Stomach (tissue), 9 donors: ENCODE data around the gene SORCS2. TPM values are rescaled to one million over a fixed set of nuclear protein-coding genes. Genes with fewer than 3 reads are reported as not detected.

Experiments
- DNase-seq, 2 donors: peaks; one replicate each; pipeline versions ENCODE4 v3.0.0 to v3.0.0-alpha.2; 2013 to 2019
- H3K27ac ChIP-seq, 5 donors: fragments of 200-600 bp in 4 of 5; sonication (generic) in 4 of 5; one replicate each; pipeline ENCODE4 v1.5.1; 2013 to 2019; ENCODE audit warnings: mild to moderate bottlenecking in 1 of 5, moderate library complexity in 1 of 5
- H3K27me3 ChIP-seq, 3 donors: fragments of 200-600 bp; sonication (generic); one replicate each; pipeline ENCODE4 v1.5.1; 2017 to 2019; ENCODE audit warnings: mixed run types in 1 of 3
- H3K36me3 ChIP-seq, 4 donors: fragments of 200-600 bp; sonication (generic); 1 replicate in 3 of 4; 2 replicates in 1 of 4; pipeline ENCODE4 v1.5.1; 2016 to 2019
- H3K4me1 ChIP-seq, 4 donors: fragments of 200-600 bp; sonication (generic); one replicate each; pipeline ENCODE4 v1.5.1; 2016 to 2019
- H3K4me3 ChIP-seq, 4 donors: fragments of 200-600 bp; sonication (generic) in 3 of 4; one replicate each; pipeline ENCODE4 v1.5.1; 2016 to 2019; ENCODE audit warnings: mild to moderate bottlenecking in 1 of 4
- H3K9me3 ChIP-seq, 4 donors: fragments of 200-600 bp; sonication (generic); one replicate each; pipeline ENCODE4 v1.5.1; 2016 to 2019
- CTCF ChIP-seq, 7 experiments: fragments of 450-650 bp in 4 of 7; fragments of 200-600 bp in 3 of 7; sonication (generic) in 3 of 7; IDR thresholded peaks; one replicate each; pipeline ENCODE4 v1.5.1; 2016 to 2019; ENCODE audit warnings: antibody characterized with exemption in 7 of 7, control low read depth in 2 of 7, mild to moderate bottlenecking in 1 of 7
- EP300 ChIP-seq: sonication (generic); formaldehyde crosslinking; IDR thresholded peaks from one replicate; pipeline ENCODE4 v1.6.1; 2017; ENCODE audit warnings: antibody characterized with exemption
- POLR2A ChIP-seq, 4 donors: fragments of 450-650 bp; IDR thresholded peaks; one replicate each; pipeline ENCODE4 v1.6.1; 2016; ENCODE audit warnings: antibody characterized with exemption in 4 of 4, control low read depth in 2 of 4, mild to moderate bottlenecking in 1 of 4, moderate library complexity in 1 of 4
- POLR2AphosphoS5 ChIP-seq, 3 donors: sonication (generic); formaldehyde crosslinking; IDR thresholded peaks; one replicate each; pipeline ENCODE4 v1.6.1; 2016; ENCODE audit warnings: antibody characterized with exemption in 3 of 3
- WGBS, 5 donors: extraction: QIAGEN DNeasy Blood & Tissue Kit in 3 of 5; methylation state at CpG; one replicate each; pipeline versions ENCODE4 v1.1.5 to v1.1.7; 2013 to 2018; 5-methylcytosine and 5-hydroxymethylcytosine counted together
- intact Hi-C: fragments of 100-400 bp; cut with DNase I; formaldehyde crosslinking; loops from one replicate; pipeline ENCODE4 v1.15.1; 2023; ENCODE audit warnings: low total_unique reads
- polyA plus RNA-seq, 3 donors: library from polyadenylated mRNA; stranded (reverse); fragments of 200-250 nt; gene quantifications; one replicate each; pipeline ENCODE4 v1.2.3, GENCODE V29; 2013
- total RNA-seq, 5 donors: library from RNA; depleted of rRNA; stranded (reverse); fragments of >200 nt; gene quantifications; one replicate each; pipeline versions ENCODE4 v1.1.0 to v1.2.3, GENCODE V29; 2014 to 2016
- donor health status: healthy with polysubstance abuse.
- donor health status: Bipolar disorder and iron deficiency.
- donor health status: healthy.

Gene SORCS2
- total and polyA plus RNA-seq, 8 donors: under 0.01 to 13.0 (median 0.50) TPM; not detected in 1

GRCh38 chr4:7168106-7168505 is 24.2 kb upstream of the SORCS2 start:
- no peaks in the 10 kb centered on the region for H3K36me3 ChIP-seq
- H3K9me3 ChIP-seq: no peaks in the 10 kb centered on the region
- H3K4me3 ChIP-seq: no peak overlapping the region
- no peak overlapping the region for H3K27ac ChIP-seq
- H3K27me3 ChIP-seq: no peaks in the 10 kb centered on the region
- intact Hi-C loops: no loop called here
- DNase-seq: no peak
- WGBS, 5 donors: 87 to 91% (median 88%) methylated on average over 7 to 8 of the region's 8 CpGs
- H3K4me1 ChIP-seq: no peaks in the 10 kb centered on the region
- TF ChIP-seq EP300 (no peak), POLR2A (IDR thresholded peaks at IDR 0.05) (no peak)

DNA sequence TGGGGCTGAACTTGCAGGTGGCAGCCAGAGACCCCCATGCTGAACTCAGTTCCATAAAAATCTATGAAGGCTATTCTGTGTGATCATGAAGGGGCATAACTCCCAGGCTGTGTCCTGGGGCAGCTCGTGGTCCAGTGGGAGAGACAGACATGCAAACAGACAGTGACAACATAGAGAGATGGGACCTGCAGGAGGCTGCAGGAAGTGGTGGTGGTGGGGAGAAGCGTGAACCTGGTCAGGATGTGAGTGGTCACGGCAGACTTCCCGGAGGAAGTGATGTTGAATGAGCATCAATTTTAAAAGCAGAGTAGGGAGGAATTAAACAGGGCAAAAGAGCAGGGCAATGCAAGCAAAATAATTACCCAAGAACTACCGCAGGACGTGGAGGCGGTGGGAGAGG is 23.2 kb upstream of the SORCS2 start:
- H3K36me3 ChIP-seq: no peaks in the 10 kb centered on the region
- H3K4me3 ChIP-seq: no peak overlapping the region
- no peak for DNase-seq
- H3K27ac ChIP-seq: no peak overlapping the region
- no peaks in the 10 kb centered on the region for H3K4me1 ChIP-seq
- TF ChIP-seq POLR2AphosphoS5 (IDR thresholded peaks at IDR 0.05): no peak
- no peak for TF ChIP-seq CTCF (IDR thresholded peaks at IDR 0.05)
- TF ChIP-seq EP300: no peak
- TF ChIP-seq POLR2A (IDR thresholded peaks at IDR 0.05): no peak
- no peaks in the 10 kb centered on the region for H3K9me3 ChIP-seq
- intact Hi-C loops: no loop called here
- H3K27me3 ChIP-seq: no peaks in the 10 kb centered on the region
- WGBS, 5 donors: 76 to 85% (median 84%) methylated on average over 7 of the region's 7 CpGs

GRCh38 chr4:7170012-7170411 is 22.3 kb upstream of the SORCS2 start:
- H3K36me3 ChIP-seq: no peaks in the 10 kb centered on the region
- 76 to 89% (median 80%) methylated on average over 3 of the region's 3 CpGs for WGBS, 5 donors
- no peak overlapping the region for H3K4me3 ChIP-seq
- no peak for DNase-seq
- no peak overlapping the region for H3K27ac ChIP-seq
- no peaks in the 10 kb centered on the region for H3K4me1 ChIP-seq
- intact Hi-C loops: no loop called here
- no peaks in the 10 kb centered on the region for H3K27me3 ChIP-seq
- TF ChIP-seq POLR2AphosphoS5 (IDR thresholded peaks at IDR 0.05) (no peak), CTCF (IDR thresholded peaks at IDR 0.05) (no peak), POLR2A (IDR thresholded peaks at IDR 0.05) (no peak), EP300 (no peak)
- no peaks in the 10 kb centered on the region for H3K9me3 ChIP-seq

GRCh38 chr4:7171191-7171900 is 21.0 kb upstream of the SORCS2 start:
- no peaks in the 10 kb centered on the region for H3K27me3 ChIP-seq
- H3K27ac ChIP-seq: no peak overlapping the region
- intact Hi-C loops: no loop called here
- no peaks in the 10 kb centered on the region for H3K4me1 ChIP-seq
- TF ChIP-seq CTCF (IDR thresholded peaks at IDR 0.05): no peak
- no peak for TF ChIP-seq POLR2A (IDR thresholded peaks at IDR 0.05)
- TF ChIP-seq EP300: no peak
- TF ChIP-seq POLR2AphosphoS5 (IDR thresholded peaks at IDR 0.05): no peak
- no peak overlapping the region for H3K4me3 ChIP-seq
- no peaks in the 10 kb centered on the region for H3K36me3 ChIP-seq
- WGBS, 5 donors: 58 to 78% (median 74%) methylated on average over 4 of the region's 4 CpGs
- H3K9me3 ChIP-seq: no peaks in the 10 kb centered on the region
- DNase-seq: peak in 1 of 2 donors; percentile 0

DNA sequence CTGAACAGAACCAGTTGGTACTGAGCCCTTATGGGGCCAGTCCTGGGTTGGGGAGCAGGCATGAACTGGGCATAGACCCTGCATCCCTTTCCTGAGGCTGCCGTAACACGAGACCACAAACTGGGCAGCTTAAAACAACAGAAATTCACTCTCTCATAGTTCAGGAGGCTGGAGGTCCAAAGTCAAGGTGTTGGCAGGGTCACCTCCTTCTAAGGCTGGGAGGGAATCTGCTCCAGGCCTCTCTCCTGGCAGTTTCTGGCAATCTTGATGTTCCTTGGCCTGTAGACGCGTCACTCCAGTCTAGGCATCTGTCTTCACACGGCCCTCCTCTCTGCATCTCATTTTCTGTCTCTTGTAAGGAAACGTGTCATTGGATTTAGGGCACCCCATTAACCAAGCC is 19.8 kb upstream of the SORCS2 start:
- 80 to 95% (median 89%) methylated on average over 6 of the region's 6 CpGs for WGBS, 5 donors

More for the DNA sequence above, 19.8 kb upstream of the SORCS2 start:
- Histone ChIP-seq H3K27me3 (no peaks in the 10 kb centered on the region), H3K9me3 (no peaks in the 10 kb centered on the region), H3K27ac (no peak overlapping the region), H3K36me3 (no peaks in the 10 kb centered on the region), H3K4me3 (no peak overlapping the region), H3K4me1 (no peaks in the 10 kb centered on the region)
- no peak for DNase-seq
- intact Hi-C loops: no loop called here
- TF ChIP-seq POLR2A (IDR thresholded peaks at IDR 0.05) (no peak), CTCF (IDR thresholded peaks at IDR 0.05) (no peak), EP300 (no peak), POLR2AphosphoS5 (IDR thresholded peaks at IDR 0.05) (no peak)
